HepG2 (cell line): ENCODE results near the gene ASAP2. TPM values are rescaled to one million over a fixed set of nuclear protein-coding genes. Genes with fewer than 3 reads are reported as not detected.

Source experiments
- AHR ChIP-seq: IDR thresholded peaks from 2 replicates; pipeline ENCODE4 v1.6.1; 2018; ENCODE audit warnings: missing genetic modification reagents, missing compliant biosample characterization
- CCDC6 ChIP-seq: sonication (generic); formaldehyde crosslinking; IDR thresholded peaks from 2 replicates; pipeline ENCODE4 v1.8.1; 2022; ENCODE audit warnings: mild to moderate bottlenecking, missing genetic modification reagents, moderate library complexity
- CEBPG ChIP-seq: IDR thresholded peaks from 2 replicates; pipeline ENCODE4 v1.6.1; 2016
- FOXC1 ChIP-seq: sonication (generic); formaldehyde crosslinking; IDR thresholded peaks from 2 replicates; pipeline ENCODE4 v1.8.0; 2022; ENCODE audit warnings: mild to moderate bottlenecking, missing genetic modification reagents, borderline replicate concordance
- FOXO1 ChIP-seq: sonication (generic); formaldehyde crosslinking; IDR thresholded peaks from 2 replicates; pipeline ENCODE4 v1.4.0; 2020; ENCODE audit warnings: missing genetic modification reagents
- GPN1 ChIP-seq: sonication (generic); formaldehyde crosslinking; IDR thresholded peaks from 2 replicates; pipeline ENCODE4 v1.5.1; 2020; ENCODE audit warnings: missing genetic modification reagents, borderline replicate concordance
- HDAC2 ChIP-seq: sonication (generic); formaldehyde crosslinking; IDR thresholded peaks from 2 replicates; pipeline ENCODE4 v1.4.0; 2020; ENCODE audit warnings: missing genetic modification reagents
- JUNB ChIP-seq: sonication (generic); formaldehyde crosslinking; IDR thresholded peaks from 2 replicates; pipeline ENCODE4 v1.8.0; 2022; ENCODE audit warnings: missing genetic modification reagents, mild to moderate bottlenecking, borderline replicate concordance
- MAFK ChIP-seq, 2 experiments: IDR thresholded peaks in 1 of 2; conservative IDR thresholded peaks in 1 of 2; 2 replicates each; pipeline ENCODE4 v1.6.1; 2011; ENCODE audit warnings: improper control_type of control experiment in 2 of 2, low read length in 2 of 2
- MTF2 ChIP-seq: sonication (generic); formaldehyde crosslinking; IDR thresholded peaks from 2 replicates; pipeline ENCODE4 v1.5.0; 2020; ENCODE audit warnings: missing genetic modification reagents, borderline replicate concordance
- NPAS2 ChIP-seq: sonication (generic); formaldehyde crosslinking; IDR thresholded peaks from 2 replicates; pipeline ENCODE4 v1.8.0; 2022; ENCODE audit warnings: mild to moderate bottlenecking, missing genetic modification reagents, borderline replicate concordance
- NRL ChIP-seq: sonication (generic); formaldehyde crosslinking; IDR thresholded peaks from 2 replicates; pipeline ENCODE4 v1.5.0; 2020; ENCODE audit warnings: missing genetic modification reagents, mild to moderate bottlenecking, moderate library complexity, borderline replicate concordance
- RFX3 ChIP-seq: IDR thresholded peaks from 2 replicates; pipeline ENCODE4 v1.6.1; 2016; ENCODE audit warnings: missing biosample characterization, missing genetic modification reagents
- RXRB ChIP-seq: IDR thresholded peaks from 2 replicates; pipeline ENCODE4 v1.6.1; 2016; ENCODE audit warnings: borderline replicate concordance, missing genetic modification reagents, missing compliant biosample characterization
- SP5 ChIP-seq: IDR thresholded peaks from 2 replicates; pipeline ENCODE4 v1.6.1; 2016; ENCODE audit warnings: low read depth, borderline replicate concordance
- TCF12 ChIP-seq, 2 experiments: fragments of 450-650 bp in 1 of 2; sonication (generic) in 1 of 2; formaldehyde crosslinking in 1 of 2; IDR thresholded peaks; 2 replicates each; pipeline versions ENCODE4 v1.6.1 to v1.8.0; 2017 to 2022; ENCODE audit warnings: antibody characterized with exemption in 1 of 2, mild to moderate bottlenecking in 1 of 2, missing genetic modification reagents in 1 of 2, moderate library complexity in 1 of 2
- ZFY ChIP-seq: sonication (generic); formaldehyde crosslinking; IDR thresholded peaks from 2 replicates; pipeline ENCODE4 v1.4.0; 2020; ENCODE audit warnings: missing genetic modification reagents
- ZNF230 ChIP-seq: sonication (generic); formaldehyde crosslinking; IDR thresholded peaks from 2 replicates; pipeline ENCODE4 v1.4.0; 2020; ENCODE audit warnings: mild to moderate bottlenecking, missing genetic modification reagents
- ZNF333 ChIP-seq: sonication (generic); formaldehyde crosslinking; IDR thresholded peaks from 2 replicates; pipeline ENCODE4 v1.4.0; 2020; ENCODE audit warnings: mild to moderate bottlenecking, missing genetic modification reagents, borderline replicate concordance
- ZNF501 ChIP-seq: sonication (generic); formaldehyde crosslinking; IDR thresholded peaks from 2 replicates; pipeline ENCODE4 v1.5.1; 2020; ENCODE audit warnings: mild to moderate bottlenecking, moderate library complexity, missing genetic modification reagents
- ZNF749 ChIP-seq: sonication (generic); formaldehyde crosslinking; IDR thresholded peaks from 2 replicates; pipeline ENCODE4 v1.8.0; 2022; ENCODE audit warnings: mild to moderate bottlenecking, missing genetic modification reagents, moderate library complexity, borderline replicate concordance
- ZNF75D ChIP-seq: sonication (generic); formaldehyde crosslinking; IDR thresholded peaks from 2 replicates; pipeline ENCODE4 v1.8.1; 2023; ENCODE audit warnings: missing genetic modification reagents, mild to moderate bottlenecking, borderline replicate concordance
- polyA plus RNA-seq, 8 experiments: library from polyadenylated mRNA; depleted of rRNA in 3 of 8; stranded (reverse) in 7 of 8; unstranded in 1 of 8; fragments of >200 nt; fragmentation: Illumina TruSeq in 4 of 8; extraction: Trizol in 4 of 8; gene quantifications; 2 replicates each; pipeline versions ENCODE4 v1.2.1 to v1.2.3, GENCODE V29; 2011 to 2016; ENCODE audit warnings: low read depth in 4 of 8, missing spikeins in 1 of 8, mixed read lengths in 1 of 8; ENCODE audit not compliant: insufficient read depth in 1 of 8
- total RNA-seq, 5 experiments: library from RNA; depleted of rRNA; stranded (reverse); fragments of >200 nt; fragmentation: Illumina TruSeq; extraction: Trizol; gene quantifications; 2 replicates each; pipeline ENCODE4 v1.2.3, GENCODE V29; 2016; ENCODE audit warnings: low read depth in 1 of 5
- TF ChIP-seq, protein P1 (sequence below): sonication (generic); formaldehyde crosslinking; IDR thresholded peaks from 2 replicates; pipeline ENCODE4 v1.4.0; 2020; ENCODE audit warnings: missing genetic modification reagents, borderline replicate concordance
- TF ChIP-seq, protein P2 (sequence below): sonication (generic); formaldehyde crosslinking; IDR thresholded peaks from 2 replicates; pipeline ENCODE4 v1.4.0; 2020; ENCODE audit warnings: missing genetic modification reagents, borderline replicate concordance
- TF ChIP-seq, protein P3 (sequence below): sonication (generic); formaldehyde crosslinking; IDR thresholded peaks from 2 replicates; pipeline ENCODE4 v1.8.1; 2023; ENCODE audit warnings: mild to moderate bottlenecking, missing genetic modification reagents
- TF ChIP-seq, protein P4 (sequence below): sonication (generic); formaldehyde crosslinking; IDR thresholded peaks from 2 replicates; pipeline ENCODE4 v1.4.0; 2020; ENCODE audit warnings: missing genetic modification reagents

The ASAP2 gene
- total and polyA plus RNA-seq, 2 of the 13 experiments (the other 11 are each of a cell fraction or from before 2014, with no cell fraction given) = 7.3 to 22.3 TPM

DNA sequence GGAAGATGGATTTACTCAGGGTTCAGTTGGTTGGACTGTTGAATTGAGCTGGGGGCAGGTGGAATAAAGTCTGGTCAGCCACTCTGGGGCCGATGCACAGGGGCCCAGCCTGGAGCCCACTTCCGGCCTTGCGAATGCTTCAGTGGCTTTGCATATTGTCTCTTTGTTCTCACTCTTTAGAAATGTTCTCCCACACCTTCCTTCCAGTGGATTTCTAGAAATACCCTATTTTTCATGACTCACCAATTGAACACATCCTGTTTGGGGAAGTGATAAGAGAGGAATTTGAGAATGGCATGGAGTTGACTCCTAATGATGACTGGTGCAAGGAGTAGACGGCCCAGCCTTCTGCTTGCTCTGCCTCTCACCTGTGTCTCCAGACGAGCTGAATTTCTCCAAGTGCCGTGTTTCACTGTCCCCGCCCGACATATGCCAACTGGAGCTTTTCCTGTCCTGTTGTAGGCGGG lies 28.1 kb downstream of the ASAP2 start (continued):
- TF ChIP-seq NRL (no peak), ZNF501 (CRISPR knock-in tag) (0 out of 2 replicates have a peak, but pooled peaks have one; percentile 27), ZNF75D (no peak), TCF12 (IDR thresholded peaks at IDR 0.05) (no peak), TCF12 (CRISPR knock-in tag; IDR thresholded peaks at IDR 0.05) (no peak), ZNF749 (no peak), SP5 (CRISPR knock-in tag) (peak; percentile 51; the same call in 1 of the 2 replicates), HDAC2 (CRISPR knock-in tag) (peak; percentile 63), ZFY (peak; percentile 63; the same call in 1 of the 2 replicates), ZNF230 (no peak), MAFK (conservative IDR thresholded peaks at IDR 0.05 in 1 of 2, IDR thresholded peaks at IDR 0.05 in 1 of 2; ENCODE audit: low read length in 2 of 2) (no peak; a peak in 1 of 4 replicates), FOXC1 (CRISPR knock-in tag) (no peak; the same call in 1 of the 2 replicates), RFX3 (CRISPR knock-in tag) (no peak), JUNB (peak; percentile 66; the same call in 1 of the 2 replicates), CEBPG (peak; percentile 45), ZNF333 (CRISPR knock-in tag) (no peak), NPAS2 (CRISPR knock-in tag) (no peak), MTF2 (no peak), CCDC6 (CRISPR knock-in tag) (peak; percentile 22; the same call in 1 of the 2 replicates), AHR (0 out of 2 replicates have a peak, but pooled peaks have one; percentile 43), RXRB (CRISPR knock-in tag) (peak; percentile 80; the same call in 1 of the 2 replicates), GPN1 (CRISPR knock-in tag) (no peak), FOXO1 (peak; percentile 20; the same call in 1 of the 2 replicates)
- TF ChIP-seq, protein P1, sequence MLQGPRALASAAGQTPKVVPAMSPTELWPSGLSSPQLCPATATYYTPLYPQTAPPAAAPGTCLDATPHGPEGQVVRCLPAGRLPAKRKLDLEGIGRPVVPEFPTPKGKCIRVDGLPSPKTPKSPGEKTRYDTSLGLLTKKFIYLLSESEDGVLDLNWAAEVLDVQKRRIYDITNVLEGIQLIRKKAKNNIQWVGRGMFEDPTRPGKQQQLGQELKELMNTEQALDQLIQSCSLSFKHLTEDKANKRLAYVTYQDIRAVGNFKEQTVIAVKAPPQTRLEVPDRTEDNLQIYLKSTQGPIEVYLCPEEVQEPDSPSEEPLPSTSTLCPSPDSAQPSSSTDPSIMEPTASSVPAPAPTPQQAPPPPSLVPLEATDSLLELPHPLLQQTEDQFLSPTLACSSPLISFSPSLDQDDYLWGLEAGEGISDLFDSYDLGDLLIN (CRISPR knock-in tag) = no peak
- TF ChIP-seq, protein P2, sequence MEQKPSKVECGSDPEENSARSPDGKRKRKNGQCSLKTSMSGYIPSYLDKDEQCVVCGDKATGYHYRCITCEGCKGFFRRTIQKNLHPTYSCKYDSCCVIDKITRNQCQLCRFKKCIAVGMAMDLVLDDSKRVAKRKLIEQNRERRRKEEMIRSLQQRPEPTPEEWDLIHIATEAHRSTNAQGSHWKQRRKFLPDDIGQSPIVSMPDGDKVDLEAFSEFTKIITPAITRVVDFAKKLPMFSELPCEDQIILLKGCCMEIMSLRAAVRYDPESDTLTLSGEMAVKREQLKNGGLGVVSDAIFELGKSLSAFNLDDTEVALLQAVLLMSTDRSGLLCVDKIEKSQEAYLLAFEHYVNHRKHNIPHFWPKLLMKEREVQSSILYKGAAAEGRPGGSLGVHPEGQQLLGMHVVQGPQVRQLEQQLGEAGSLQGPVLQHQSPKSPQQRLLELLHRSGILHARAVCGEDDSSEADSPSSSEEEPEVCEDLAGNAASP = no peak; the same call in 1 of the 2 replicates
- TF ChIP-seq, protein P3, sequence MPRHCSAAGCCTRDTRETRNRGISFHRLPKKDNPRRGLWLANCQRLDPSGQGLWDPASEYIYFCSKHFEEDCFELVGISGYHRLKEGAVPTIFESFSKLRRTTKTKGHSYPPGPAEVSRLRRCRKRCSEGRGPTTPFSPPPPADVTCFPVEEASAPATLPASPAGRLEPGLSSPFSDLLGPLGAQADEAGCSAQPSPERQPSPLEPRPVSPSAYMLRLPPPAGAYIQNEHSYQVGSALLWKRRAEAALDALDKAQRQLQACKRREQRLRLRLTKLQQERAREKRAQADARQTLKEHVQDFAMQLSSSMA (CRISPR knock-in tag) = no peak
- TF ChIP-seq, protein P4, sequence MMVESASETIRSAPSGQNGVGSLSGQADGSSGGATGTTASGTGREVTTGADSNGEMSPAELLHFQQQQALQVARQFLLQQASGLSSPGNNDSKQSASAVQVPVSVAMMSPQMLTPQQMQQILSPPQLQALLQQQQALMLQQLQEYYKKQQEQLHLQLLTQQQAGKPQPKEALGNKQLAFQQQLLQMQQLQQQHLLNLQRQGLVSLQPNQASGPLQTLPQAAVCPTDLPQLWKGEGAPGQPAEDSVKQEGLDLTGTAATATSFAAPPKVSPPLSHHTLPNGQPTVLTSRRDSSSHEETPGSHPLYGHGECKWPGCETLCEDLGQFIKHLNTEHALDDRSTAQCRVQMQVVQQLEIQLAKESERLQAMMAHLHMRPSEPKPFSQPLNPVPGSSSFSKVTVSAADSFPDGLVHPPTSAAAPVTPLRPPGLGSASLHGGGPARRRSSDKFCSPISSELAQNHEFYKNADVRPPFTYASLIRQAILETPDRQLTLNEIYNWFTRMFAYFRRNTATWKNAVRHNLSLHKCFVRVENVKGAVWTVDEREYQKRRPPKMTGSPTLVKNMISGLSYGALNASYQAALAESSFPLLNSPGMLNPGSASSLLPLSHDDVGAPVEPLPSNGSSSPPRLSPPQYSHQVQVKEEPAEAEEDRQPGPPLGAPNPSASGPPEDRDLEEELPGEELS (CRISPR knock-in tag) = peak; percentile 83
